A673 (cell line): ENCODE results near the gene GLRA3.

Experiments
- EZH2 ChIP-seq: fragments of 200-600 bp; sonication (generic); IDR thresholded peaks from 2 replicates; pipeline ENCODE4 v1.6.1; 2017; ENCODE audit warnings: borderline replicate concordance, low read depth, mild to moderate bottlenecking, mixed read lengths, antibody characterized with exemption, low read length; ENCODE audit not compliant: poor library complexity, severe bottlenecking
- TF ChIP-seq, protein P1 (sequence below): fragments of 300-800, 200-600 bp; sonication (generic); conservative IDR thresholded peaks from 2 replicates; pipeline ENCODE4 v1.5.1; 2017; ENCODE audit warnings: low read depth, mild to moderate bottlenecking, antibody characterized with exemption, low read length, moderate library complexity, mixed read lengths

DNA sequence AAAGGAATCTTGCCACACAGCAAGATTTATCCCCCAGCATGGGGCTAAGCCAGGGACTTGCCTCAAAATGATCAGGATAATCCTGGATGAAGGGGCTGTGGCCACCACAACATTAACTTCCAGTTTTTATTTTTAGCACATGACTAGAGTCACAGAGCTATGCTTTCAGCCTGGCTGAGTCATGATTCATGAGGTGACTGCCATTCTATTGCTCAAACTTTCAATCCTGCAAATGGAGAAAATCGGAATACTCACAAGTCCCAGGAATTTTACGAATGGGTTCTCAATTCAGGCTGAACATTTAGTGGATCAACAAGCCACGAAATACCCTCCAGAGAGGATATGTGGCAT lies 236.1 kb downstream of the GLRA3 start:
- TF ChIP-seq, protein P1, sequence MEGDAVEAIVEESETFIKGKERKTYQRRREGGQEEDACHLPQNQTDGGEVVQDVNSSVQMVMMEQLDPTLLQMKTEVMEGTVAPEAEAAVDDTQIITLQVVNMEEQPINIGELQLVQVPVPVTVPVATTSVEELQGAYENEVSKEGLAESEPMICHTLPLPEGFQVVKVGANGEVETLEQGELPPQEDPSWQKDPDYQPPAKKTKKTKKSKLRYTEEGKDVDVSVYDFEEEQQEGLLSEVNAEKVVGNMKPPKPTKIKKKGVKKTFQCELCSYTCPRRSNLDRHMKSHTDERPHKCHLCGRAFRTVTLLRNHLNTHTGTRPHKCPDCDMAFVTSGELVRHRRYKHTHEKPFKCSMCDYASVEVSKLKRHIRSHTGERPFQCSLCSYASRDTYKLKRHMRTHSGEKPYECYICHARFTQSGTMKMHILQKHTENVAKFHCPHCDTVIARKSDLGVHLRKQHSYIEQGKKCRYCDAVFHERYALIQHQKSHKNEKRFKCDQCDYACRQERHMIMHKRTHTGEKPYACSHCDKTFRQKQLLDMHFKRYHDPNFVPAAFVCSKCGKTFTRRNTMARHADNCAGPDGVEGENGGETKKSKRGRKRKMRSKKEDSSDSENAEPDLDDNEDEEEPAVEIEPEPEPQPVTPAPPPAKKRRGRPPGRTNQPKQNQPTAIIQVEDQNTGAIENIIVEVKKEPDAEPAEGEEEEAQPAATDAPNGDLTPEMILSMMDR = no peak
- no peak for TF ChIP-seq EZH2
